Chondrocyte (in vitro differentiated cells): ENCODE results near the gene DGKD. TPM values are rescaled to one million over a fixed set of nuclear protein-coding genes. Genes with fewer than 3 reads are reported as not detected.

ENCODE experiments used
- DNase-seq: peaks from one replicate; pipeline ENCODE4 v3.0.0; 2021; ENCODE audit warnings: mixed read lengths, low spot score
- H3K27ac Mint-ChIP-seq: one replicate; pipeline ENCODE4 v1.8.0; 2021; ENCODE audit warnings: mild to moderate bottlenecking, moderate library complexity, mixed read lengths; ENCODE audit not compliant: unreplicated experiment
- H3K27me3 Mint-ChIP-seq: 2 replicates; pipeline ENCODE4 v1.8.0; 2021; ENCODE audit warnings: low read depth, mixed read lengths
- H3K36me3 Mint-ChIP-seq: 2 replicates; pipeline ENCODE4 v1.8.0; 2021; ENCODE audit warnings: low read depth, mixed read lengths
- H3K4me1 Mint-ChIP-seq: 2 replicates; pipeline ENCODE4 v1.8.0; 2021; ENCODE audit warnings: low read depth, mild to moderate bottlenecking, mixed read lengths
- H3K4me3 Mint-ChIP-seq: one replicate; pipeline ENCODE4 v1.8.0; 2021; ENCODE audit warnings: mild to moderate bottlenecking, moderate library complexity, mixed read lengths; ENCODE audit not compliant: unreplicated experiment
- H3K9me3 Mint-ChIP-seq: 2 replicates; pipeline ENCODE4 v1.8.0; 2021; ENCODE audit warnings: low read depth, mixed read lengths
- CTCF ChIP-seq: fragments of 200-600 bp; sonication (generic); IDR thresholded peaks from 2 replicates; pipeline ENCODE4 v1.5.0; 2021; ENCODE audit warnings: antibody characterized with exemption, mild to moderate bottlenecking, moderate library complexity
- total RNA-seq: library from RNA; stranded (reverse); gene quantifications from 3 replicates; pipeline ENCODE4 v1.2.1, GENCODE V29; 2021

The DGKD gene
- total RNA-seq, 1 donor from 2014 or later: 66.3 TPM

- H3K27ac Mint-ChIP-seq: peak overlapping the region; percentile 3
- peaks cover 46% of the 10 kb centered on the region for H3K36me3 Mint-ChIP-seq
- peaks cover 44% of the 10 kb centered on the region for H3K4me1 Mint-ChIP-seq
- no peaks in the 10 kb centered on the region for H3K27me3 Mint-ChIP-seq
- no peak for DNase-seq
- H3K9me3 Mint-ChIP-seq: peaks cover 45% of the 10 kb centered on the region
- no peak for TF ChIP-seq CTCF
- no peak overlapping the region for H3K4me3 Mint-ChIP-seq
Observed at GRCh38 chr2:233501198-233502076, 147.1 kb downstream of the DGKD start.

- Mint-ChIP-seq H3K4me1 (peaks cover 36% of the 10 kb centered on the region), H3K36me3 (peaks cover 40% of the 10 kb centered on the region), H3K27me3 (no peaks in the 10 kb centered on the region), H3K4me3 (no peak overlapping the region), H3K27ac (no peak overlapping the region), H3K9me3 (peaks cover 54% of the 10 kb centered on the region)
- TF ChIP-seq CTCF: no peak
- DNase-seq: no peak
Observed at GRCh38 chr2:233503481-233503880, 149.2 kb downstream of the DGKD start.

GRCh38 chr2:233503947-233504637 is 149.8 kb downstream of the DGKD start:
- no peak for DNase-seq
- Mint-ChIP-seq H3K9me3 (peaks cover 54% of the 10 kb centered on the region), H3K4me3 (no peak overlapping the region), H3K36me3 (peaks cover 39% of the 10 kb centered on the region), H3K27me3 (no peaks in the 10 kb centered on the region), H3K27ac (peak overlapping the region; percentile 63), H3K4me1 (peaks cover 36% of the 10 kb centered on the region)
- no peak for TF ChIP-seq CTCF

- no peak for DNase-seq
- Mint-ChIP-seq H3K4me3 (no peak overlapping the region), H3K9me3 (peaks cover 2% of the 10 kb centered on the region), H3K36me3 (peaks cover 14% of the 10 kb centered on the region), H3K4me1 (peaks cover 8% of the 10 kb centered on the region), H3K27ac (no peak overlapping the region), H3K27me3 (no peaks in the 10 kb centered on the region)
- no peak for TF ChIP-seq CTCF
Observed at GRCh38 chr2:233513953-233514655, 159.8 kb downstream of the DGKD start.
